ENCODE data around the gene ADIRF.
"Not testable (repeated sequence)": the region's sequence is repeated elsewhere in the genome, so short reads cannot be mapped to it uniquely, and the experiment has no call there.

Gene ADIRF

DNA sequence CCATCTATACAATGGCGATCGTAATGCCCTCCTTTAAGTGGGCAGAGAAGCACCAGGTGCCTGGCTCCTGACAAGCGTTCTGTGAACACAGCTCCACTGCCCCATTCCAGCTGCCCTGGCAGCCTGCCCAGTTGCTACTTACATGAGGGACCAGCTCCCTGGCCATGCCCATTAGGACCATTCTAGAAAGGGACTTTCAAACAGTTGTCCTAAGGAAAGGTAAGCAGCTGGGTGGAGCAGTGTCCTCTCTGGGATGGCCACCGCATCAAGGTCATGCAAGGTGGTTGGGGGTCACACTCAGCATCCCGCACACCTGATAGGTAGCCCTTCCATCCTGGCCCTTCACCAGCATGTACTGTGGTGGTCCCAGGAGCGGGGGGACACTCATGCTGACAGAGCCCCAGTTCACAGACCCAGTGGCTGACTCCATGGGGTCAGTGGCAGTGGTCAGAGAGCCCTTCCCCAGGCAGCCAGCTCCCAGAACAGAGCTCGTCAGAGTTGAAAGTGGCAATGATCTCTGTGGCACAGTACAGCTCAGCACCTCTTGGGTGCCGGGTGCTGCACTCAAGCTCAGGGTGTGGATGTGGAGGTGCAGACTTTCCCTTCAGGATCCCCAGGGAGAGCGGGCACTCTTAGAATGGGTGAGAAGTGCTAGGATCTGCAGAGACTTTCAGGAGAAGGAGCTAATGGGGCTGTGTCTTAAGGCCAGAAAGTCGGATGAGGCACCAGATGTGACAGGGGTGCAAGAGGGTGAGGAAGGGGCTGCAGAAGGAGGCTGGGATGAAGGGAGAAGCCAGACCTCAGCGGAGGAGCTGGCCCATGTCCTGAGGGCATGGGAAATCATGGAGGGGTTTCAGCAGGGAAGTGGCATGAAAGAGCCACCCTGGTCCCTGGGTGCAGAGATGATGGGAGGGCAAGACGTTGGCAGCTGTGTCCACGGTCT lies 21.8 kb upstream of the ADIRF start:
- DNase-seq (ENCODE audit: low read depth) = peak; percentile 17

DNA sequence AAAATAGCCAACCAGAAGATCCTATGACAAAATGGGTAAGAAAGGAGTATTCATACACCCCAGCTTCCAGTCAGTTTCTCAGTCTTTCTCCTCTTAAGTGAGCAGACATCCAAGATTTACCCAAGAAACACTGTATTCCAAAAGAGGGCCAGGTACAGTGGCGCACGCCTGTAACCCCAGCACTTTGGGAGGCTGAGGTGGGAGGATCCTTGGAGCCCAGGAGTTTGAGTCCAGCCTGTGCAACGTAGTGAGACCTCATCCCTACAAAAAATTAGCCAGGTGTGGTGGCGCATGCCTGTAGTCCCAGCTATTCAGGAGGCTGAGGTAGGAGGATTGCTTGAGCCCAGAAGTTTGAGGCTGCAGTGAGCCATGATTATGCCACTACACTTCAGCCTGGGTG lies 20.5 kb upstream of the ADIRF start:
- DNase-seq (ENCODE audit: low read depth) = not testable (repeated sequence)

DNA sequence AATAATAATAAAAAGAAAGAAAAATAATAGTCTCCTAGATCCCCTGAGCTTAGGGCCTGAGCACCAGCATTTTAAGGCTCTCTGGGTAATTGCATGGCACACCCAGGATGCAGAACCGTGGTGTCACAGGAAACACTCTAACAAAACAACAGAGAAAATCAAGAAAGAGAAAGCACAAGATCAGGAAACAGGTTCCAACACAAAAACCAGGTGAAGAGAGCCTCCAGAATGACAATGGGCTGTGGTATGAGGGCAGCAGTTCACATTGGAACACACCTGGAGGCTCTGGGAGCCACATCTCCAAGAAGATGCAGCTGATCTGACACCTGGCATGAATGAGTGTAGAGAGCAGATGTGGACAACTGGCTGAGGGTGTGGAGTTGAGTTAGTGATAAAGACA lies 17.9 kb upstream of the ADIRF start:
- no peak for DNase-seq (ENCODE audit: low read depth)

DNA sequence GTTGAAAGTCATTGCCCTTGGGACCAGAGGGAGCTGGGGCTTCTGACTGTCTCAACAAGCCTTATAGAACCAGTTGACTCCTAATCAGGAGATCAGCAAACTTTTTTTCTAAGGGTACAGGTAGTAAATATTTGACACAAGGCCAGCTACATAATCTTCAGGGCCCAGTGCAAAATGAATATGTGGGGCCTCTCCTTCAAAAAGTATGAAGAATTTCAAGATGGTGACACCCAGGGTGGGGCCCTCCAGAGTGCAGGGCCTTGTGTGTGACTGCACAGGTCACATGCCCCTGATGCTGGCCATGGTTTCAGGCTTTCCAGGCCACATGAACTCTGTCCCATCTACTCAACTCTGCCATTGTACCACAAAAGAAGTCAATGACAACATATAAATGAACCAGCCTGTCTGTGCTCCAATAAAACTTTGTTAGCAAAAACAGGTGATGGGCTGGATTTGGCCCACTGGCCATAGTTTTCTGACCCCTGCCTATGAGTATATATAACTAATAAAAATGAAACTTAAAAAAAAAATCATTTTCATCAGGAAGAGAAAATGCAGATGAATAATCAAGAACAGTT lies 17.0 kb upstream of the ADIRF start:
- DNase-seq (ENCODE audit: low read depth) = no peak

- DNase-seq (ENCODE audit: low read depth) = no peak
Measured at GRCh38 chr10:86952106-86952505, 16.2 kb upstream of the ADIRF start.

GRCh38 chr10:86952697-86953096 lies 15.6 kb upstream of the ADIRF start:
- not testable (repeated sequence) for DNase-seq (ENCODE audit: low read depth)

DNA sequence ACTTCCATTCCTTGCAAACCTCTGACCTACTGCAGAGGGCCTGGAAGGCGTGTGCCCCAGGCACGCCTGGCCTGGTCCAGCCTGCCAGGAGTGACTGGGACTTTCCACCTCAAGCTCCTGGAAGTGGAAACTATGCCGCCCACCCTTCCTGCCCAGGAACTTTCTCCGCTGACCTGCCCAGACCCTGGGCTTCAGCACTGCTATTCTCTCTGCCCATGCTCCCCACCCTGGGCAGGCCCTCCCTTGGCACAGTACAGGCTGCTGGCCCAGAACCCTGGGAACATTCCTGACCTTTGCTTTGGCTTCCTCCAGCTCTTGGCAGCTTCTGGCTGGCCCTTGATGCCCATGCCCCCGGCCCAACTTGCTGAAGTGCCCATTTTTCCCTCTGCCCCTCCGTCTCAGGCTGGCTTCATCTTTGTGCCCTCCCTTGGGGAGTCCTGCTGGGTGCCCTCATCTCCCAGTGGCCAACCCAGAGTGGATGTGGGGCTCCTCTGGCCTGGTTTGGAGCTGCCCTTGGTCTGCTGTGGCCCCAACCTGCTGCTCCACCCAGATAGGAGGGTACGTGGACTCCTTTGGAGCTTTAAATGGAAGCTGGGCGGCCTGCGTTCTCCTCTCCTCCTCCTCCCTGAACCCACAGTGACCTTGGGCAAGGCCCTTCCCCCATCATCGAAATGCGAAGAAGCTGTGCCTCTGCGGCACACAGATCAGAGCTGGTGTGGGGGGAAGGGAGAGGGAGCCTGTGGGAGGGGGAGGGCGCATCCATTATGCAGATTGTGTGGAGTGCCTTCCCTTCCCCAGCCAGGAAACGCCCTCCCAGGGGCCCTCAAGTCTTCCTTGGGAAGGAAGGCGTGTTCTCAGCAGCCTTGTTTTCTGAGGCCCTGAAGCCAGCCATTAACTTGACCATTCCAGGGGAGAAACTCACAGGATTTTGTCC lies 14.3 kb upstream of the ADIRF start:
- DNase-seq (ENCODE audit: low read depth) = peak; percentile 58

DNA sequence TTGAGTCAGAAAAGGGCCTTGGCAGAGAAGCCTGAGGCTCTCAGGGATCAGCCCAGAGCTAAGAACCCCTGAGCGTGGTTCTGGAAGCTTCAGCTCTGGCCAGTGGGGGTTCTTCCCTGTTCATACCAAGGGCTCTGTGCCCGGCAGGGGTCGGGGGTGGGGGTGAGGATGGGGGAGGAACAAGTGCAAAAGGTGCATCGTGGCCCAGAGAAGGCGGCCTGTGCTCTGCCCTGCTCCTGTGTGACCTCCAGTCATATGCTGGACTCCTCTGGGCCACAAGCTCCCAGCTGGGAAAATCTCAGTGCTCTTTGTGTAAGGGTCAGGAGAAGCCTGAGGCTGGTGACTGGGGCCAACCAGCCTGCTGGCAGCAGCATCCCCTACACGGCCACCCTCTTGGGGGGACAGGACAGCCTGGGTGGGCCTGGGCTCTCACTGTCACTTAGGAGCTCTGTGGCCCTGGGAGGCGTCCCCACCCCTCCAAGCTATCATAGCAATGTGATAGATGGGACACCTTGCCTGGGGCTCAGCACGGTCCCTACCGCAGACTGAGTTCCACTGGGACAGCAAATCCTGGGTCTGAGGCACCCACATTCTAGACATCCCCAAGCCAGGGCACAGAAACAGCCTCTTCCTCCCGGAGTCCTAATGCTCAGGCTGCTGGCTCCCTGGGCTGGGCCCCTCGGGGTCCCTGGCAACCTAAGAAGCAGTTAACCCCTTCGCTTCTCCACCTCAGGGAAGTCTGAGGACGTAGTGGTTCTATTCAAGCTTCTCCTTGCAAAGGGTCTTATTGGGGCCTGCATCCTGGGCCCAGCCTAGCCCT lies 13.4 kb upstream of the ADIRF start:
- no peak for DNase-seq (ENCODE audit: low read depth)

GRCh38 chr10:86955501-86956194 lies 12.6 kb upstream of the ADIRF start:
- no peak for DNase-seq (ENCODE audit: low read depth)

- no peak for DNase-seq (ENCODE audit: low read depth)
Measured at GRCh38 chr10:86956195-86956847, 12.0 kb upstream of the ADIRF start.

- DNase-seq (ENCODE audit: low read depth) = no peak
Measured at GRCh38 chr10:86956848-86957448, 11.3 kb upstream of the ADIRF start.

GRCh38 chr10:86957471-86958115 lies 10.7 kb upstream of the ADIRF start, which contains the start of gene MMRN2:
TSS of gene MMRN2 (minus strand) at chr10:86957615. CDS start at chr10:86957541, 74 bp downstream.
- DNase-seq (ENCODE audit: low read depth) = no peak

- DNase-seq (ENCODE audit: low read depth) = no peak
Measured at GRCh38 chr10:86958116-86958900, 10.0 kb upstream of the ADIRF start, which contains the start of gene SNCG. TSS of gene SNCG (plus strand) at chr10:86958599. CDS start at chr10:86958698, 99 bp downstream.

GRCh38 chr10:86958901-86959736 lies 9.2 kb upstream of the ADIRF start:
- peak; percentile 82 for DNase-seq (ENCODE audit: low read depth)

- DNase-seq (ENCODE audit: low read depth) = no peak
Measured at GRCh38 chr10:86959737-86960002, 8.6 kb upstream of the ADIRF start.

GRCh38 chr10:86960003-86960862 lies 8.0 kb upstream of the ADIRF start:
- DNase-seq (ENCODE audit: low read depth) = peak; percentile 73
